GM23248 (cell line): ENCODE data around the gene HBZ.

ENCODE experiments used
- EZH2 ChIP-seq: fragments of 200-600 bp; sonication (generic); IDR thresholded peaks from 2 replicates; pipeline ENCODE4 v1.6.1; 2018; ENCODE audit warnings: antibody characterized with exemption, mild to moderate bottlenecking; ENCODE audit not compliant: insufficient read depth, poor library complexity, severe bottlenecking
- EZH2phosphoT487 ChIP-seq: fragments of 200-600 bp; sonication (generic); IDR thresholded peaks from 2 replicates; pipeline ENCODE4 v1.6.1; 2018; ENCODE audit warnings: antibody characterized with exemption, moderate library complexity, mild to moderate bottlenecking, low read depth; ENCODE audit not compliant: insufficient read depth

- TF ChIP-seq EZH2 (no peak), EZH2phosphoT487 (no peak)
These were observed 34.9 kb downstream of the HBZ start for GRCh38 chr16:187330-187729.
